H1 (cell line): ENCODE data around the gene PPCDC. TPM values are rescaled to one million over a fixed set of nuclear protein-coding genes. Genes with fewer than 3 reads are reported as not detected.

Source experiments
- CTCF ChIA-PET: fragments of 300-600 bp; sonication (Branson Sonifier 250); formaldehyde crosslinking; loops from one replicate; lab custom pipeline; 2021; ENCODE audit not compliant: partially characterized antibody; lab: Charles Lee
- POLR2A ChIA-PET: fragments of 300-600 bp; sonication (Branson Sonifier 250); formaldehyde crosslinking; loops from one replicate; lab custom pipeline; 2021; ENCODE audit warnings: inconsistent platforms; ENCODE audit not compliant: partially characterized antibody; lab: Charles Lee
- DNase-seq, 2 experiments: peaks; one replicate each; pipeline versions ENCODE4 v3.0.0 to v3.0.0-alpha.2; 2010 to 2022; ENCODE audit warnings: low spot score in 2 of 2, low read depth in 1 of 2, mixed read lengths in 1 of 2
- FAIRE-seq: peaks from 2 replicates; lab custom pipeline; 2011; peaks lifted over from hg19 to GRCh38; lab: Jason Lieb, UNC
- H2AFZ ChIP-seq: 2 replicates; pipeline ENCODE4 v1.8.1; 2012; ENCODE audit warnings: low read length, inconsistent platforms
- H2AK5ac ChIP-seq: 2 replicates; pipeline ENCODE4 v1.6.1; 2013; ENCODE audit warnings: low read depth, low read length
- H2BK120ac ChIP-seq: replicated peaks from 2 replicates; pipeline ENCODE3; 2013; ENCODE audit warnings: low read depth, low read length, inconsistent platforms
- H2BK12ac ChIP-seq: 2 replicates; pipeline ENCODE4 v1.6.1; 2013; ENCODE audit warnings: low read depth, low read length
- H2BK15ac ChIP-seq: 2 replicates; pipeline ENCODE4 v1.6.1; 2013; ENCODE audit warnings: low read length
- H2BK20ac ChIP-seq: 2 replicates; pipeline ENCODE4 v1.6.1; 2013; ENCODE audit warnings: low read length
- H2BK5ac ChIP-seq: 2 replicates; pipeline ENCODE4 v1.6.1; 2013; ENCODE audit warnings: low read depth, low read length
- H3K14ac ChIP-seq: 2 replicates; pipeline ENCODE4 v1.6.1; 2013; ENCODE audit warnings: inconsistent platforms; ENCODE audit not compliant: insufficient read length
- H3K18ac ChIP-seq: 2 replicates; pipeline ENCODE4 v1.6.1; 2013; ENCODE audit warnings: low read length; ENCODE audit errors: extremely low read depth
- H3K23ac ChIP-seq: 2 replicates; pipeline ENCODE4 v1.6.1; 2013; ENCODE audit warnings: inconsistent platforms; ENCODE audit not compliant: insufficient read length
- H3K23me2 ChIP-seq: 2 replicates; pipeline ENCODE4 v1.6.1; 2013; ENCODE audit warnings: low read depth, low read length
- H3K27ac ChIP-seq: 2 replicates; pipeline ENCODE4 v1.6.1; 2011; ENCODE audit warnings: low read depth, low read length, inconsistent platforms
- H3K27me3 ChIP-seq, 4 experiments: replicated peaks in 1 of 4; 1 replicate in 1 of 4; 2 replicates in 3 of 4; pipeline versions ENCODE4 v1.6.1 to v1.8.1; 2011 to 2013; ENCODE audit warnings: low read length in 3 of 4, mild to moderate bottlenecking in 3 of 4, inconsistent platforms in 2 of 4, mixed read lengths in 2 of 4, moderate library complexity in 1 of 4; ENCODE audit not compliant: control insufficient read depth in 3 of 4, insufficient read depth in 3 of 4; ENCODE audit errors: extremely low read depth in 1 of 4
- H3K36me3 ChIP-seq, 4 experiments: 2 replicates each; pipeline versions ENCODE4 v1.6.1 to v1.8.1; 2011 to 2013; ENCODE audit warnings: mild to moderate bottlenecking in 4 of 4, low read length in 3 of 4, moderate library complexity in 2 of 4, control low read depth in 1 of 4, inconsistent platforms in 1 of 4; ENCODE audit not compliant: insufficient read depth in 4 of 4, control insufficient read depth in 2 of 4
- H3K4ac ChIP-seq: replicated peaks from 2 replicates; pipeline ENCODE3; 2013; ENCODE audit warnings: low read length, low read depth, mixed read lengths, inconsistent platforms; ENCODE audit not compliant: insufficient read length
- H3K4me1 ChIP-seq, 4 experiments: replicated peaks in 1 of 4; 1 replicate in 1 of 4; 2 replicates in 3 of 4; pipeline versions ENCODE4 v1.6.1 to v1.8.1; 2011 to 2013; ENCODE audit warnings: low read length in 3 of 4, inconsistent platforms in 2 of 4, mixed read lengths in 1 of 4; ENCODE audit not compliant: insufficient read depth in 4 of 4, control insufficient read depth in 3 of 4
- H3K4me2 ChIP-seq, 2 experiments: 2 replicates each; pipeline versions ENCODE4 v1.6.1 to v1.8.1; 2011 to 2013; ENCODE audit warnings: low read depth in 2 of 2, low read length in 2 of 2, control low read depth in 1 of 2, inconsistent platforms in 1 of 2, mild to moderate bottlenecking in 1 of 2; ENCODE audit not compliant: insufficient read depth in 1 of 2
- H3K4me3 ChIP-seq, 4 experiments: fragments of 200-600, 300-600 bp in 1 of 4; sonication (generic), shearing (Covaris generic), sonication (Bioruptor Twin) in 1 of 4; 2 replicates each; pipeline versions ENCODE4 v1.5.1 to v1.8.1; 2011 to 2016; ENCODE audit warnings: low read length in 4 of 4, low read depth in 3 of 4, control low read depth in 2 of 4, inconsistent platforms in 2 of 4, mild to moderate bottlenecking in 2 of 4, mixed read lengths in 1 of 4, moderate library complexity in 1 of 4; ENCODE audit not compliant: insufficient read depth in 2 of 4; ENCODE audit errors: extremely low read depth in 1 of 4
- H3K56ac ChIP-seq: replicated peaks from 2 replicates; pipeline ENCODE3; 2013; ENCODE audit warnings: low read depth, mild to moderate bottlenecking, mixed read lengths, low read length, inconsistent platforms; ENCODE audit not compliant: insufficient read length
- H3K79me1 ChIP-seq: 2 replicates; pipeline ENCODE4 v1.6.1; 2013; ENCODE audit warnings: low read depth, low read length, control low read depth
- H3K79me2 ChIP-seq, 2 experiments: 2 replicates each; pipeline versions ENCODE4 v1.6.1 to v1.8.1; 2012 to 2013; ENCODE audit warnings: low read length in 2 of 2, mild to moderate bottlenecking in 2 of 2, inconsistent platforms in 1 of 2; ENCODE audit not compliant: insufficient read depth in 2 of 2, control insufficient read depth in 1 of 2
- H3K9ac ChIP-seq, 4 experiments: replicated peaks in 1 of 4; 1 replicate in 1 of 4; 2 replicates in 3 of 4; pipeline versions ENCODE4 v1.6.1 to v1.8.1; 2011 to 2013; ENCODE audit warnings: low read depth in 3 of 4, low read length in 3 of 4, control low read depth in 2 of 4, mild to moderate bottlenecking in 2 of 4, moderate library complexity in 2 of 4, inconsistent platforms in 1 of 4; ENCODE audit errors: extremely low read depth in 1 of 4
- H3K9me3 ChIP-seq, 2 experiments: 2 replicates each; pipeline versions ENCODE4 v1.6.1 to v1.8.1; 2012 to 2013; ENCODE audit warnings: mild to moderate bottlenecking in 2 of 2, moderate library complexity in 2 of 2, control low read depth in 1 of 2, inconsistent platforms in 1 of 2, low read depth in 1 of 2, low read length in 1 of 2, mixed read lengths in 1 of 2; ENCODE audit not compliant: insufficient read depth in 2 of 2
- H4K20me1 ChIP-seq, 2 experiments: replicated peaks in 1 of 2; 2 replicates each; pipeline versions ENCODE3 to v1.8.1; 2011 to 2013; ENCODE audit warnings: inconsistent platforms in 2 of 2, low read length in 2 of 2, mild to moderate bottlenecking in 1 of 2; ENCODE audit not compliant: insufficient read depth in 2 of 2, control insufficient read depth in 1 of 2
- H4K5ac ChIP-seq: 2 replicates; pipeline ENCODE4 v1.6.1; 2013; ENCODE audit warnings: low read length, low read depth, mixed read lengths, inconsistent platforms; ENCODE audit not compliant: insufficient read length
- H4K8ac ChIP-seq: 2 replicates; pipeline ENCODE4 v1.8.0; 2013; ENCODE audit warnings: mild to moderate bottlenecking, moderate library complexity, low read length, inconsistent platforms; ENCODE audit not compliant: insufficient read depth; ENCODE audit errors: extremely low read depth
- H4K91ac ChIP-seq: replicated peaks from 2 replicates; pipeline ENCODE3; 2013; ENCODE audit warnings: low read length, mixed read lengths, inconsistent platforms; ENCODE audit not compliant: insufficient read length
- ATF2 ChIP-seq: IDR thresholded peaks from 2 replicates; pipeline ENCODE4 v1.6.1; 2012; ENCODE audit warnings: low read length, inconsistent platforms
- ATF3 ChIP-seq: IDR thresholded peaks from 2 replicates; pipeline ENCODE4 v1.6.1; 2011; ENCODE audit warnings: low read depth, mild to moderate bottlenecking, low read length; ENCODE audit not compliant: insufficient read depth
- CHD1 ChIP-seq: IDR thresholded peaks from 2 replicates; pipeline ENCODE4 v1.6.1; 2012; ENCODE audit warnings: low read depth, low read length, improper control_type of control experiment
- CTBP2 ChIP-seq: IDR thresholded peaks from 2 replicates; pipeline ENCODE4 v1.7.0; 2011; ENCODE audit warnings: borderline replicate concordance, mild to moderate bottlenecking, moderate library complexity, mixed read lengths, low read length; ENCODE audit not compliant: insufficient read depth, insufficient read length
- GABPA ChIP-seq: IDR thresholded peaks from 2 replicates; pipeline ENCODE4 v1.6.1; 2011; ENCODE audit warnings: mild to moderate bottlenecking, low read length, moderate library complexity, borderline replicate concordance; ENCODE audit not compliant: insufficient read depth
- KDM4A ChIP-seq: IDR thresholded peaks from one replicate; pipeline ENCODE4 v1.7.1; 2012; ENCODE audit warnings: low read depth, mild to moderate bottlenecking, moderate library complexity, low read length, inconsistent platforms; ENCODE audit not compliant: severe bottlenecking
- NRF1 ChIP-seq: IDR thresholded peaks from 2 replicates; pipeline ENCODE4 v1.6.1; 2011; ENCODE audit warnings: mild to moderate bottlenecking, low read depth, low read length, improper control_type of control experiment
- POLR2A ChIP-seq, 2 experiments: IDR thresholded peaks; 1 replicate in 1 of 2; 2 replicates in 1 of 2; pipeline ENCODE4 v1.6.1; 2011; ENCODE audit warnings: low read depth in 2 of 2, low read length in 2 of 2, mild to moderate bottlenecking in 2 of 2; ENCODE audit errors: control extremely low read depth in 1 of 2
- RAD21 ChIP-seq, 2 experiments: IDR thresholded peaks in 1 of 2; conservative IDR thresholded peaks in 1 of 2; 2 replicates each; pipeline ENCODE4 v1.6.1; 2011; ENCODE audit warnings: low read depth in 2 of 2, low read length in 2 of 2, improper control_type of control experiment in 1 of 2, inconsistent platforms in 1 of 2, mild to moderate bottlenecking in 1 of 2, moderate library complexity in 1 of 2
- SRF ChIP-seq: IDR thresholded peaks from 2 replicates; pipeline ENCODE4 v1.6.1; 2011; ENCODE audit warnings: mild to moderate bottlenecking, low read depth, low read length, moderate library complexity
- YY1 ChIP-seq: IDR thresholded peaks from 2 replicates; pipeline ENCODE4 v1.6.1; 2011; ENCODE audit warnings: low read depth, mild to moderate bottlenecking, low read length
- WGBS, 2 experiments: shearing (Covaris generic) in 1 of 2; methylation state at CpG; one replicate each; pipeline versions ENCODE4 v1.1.6 to v1.1.7; 2013 to 2015; ENCODE audit warnings: low lambda C conversion rate in 2 of 2, mixed read lengths in 2 of 2, inconsistent platforms in 1 of 2, low coverage in 1 of 2, missing lambda C conversion rate in 1 of 2; ENCODE audit not compliant: insufficient replicate concordance in 2 of 2, insufficient coverage in 1 of 2, insufficient read length in 1 of 2; ENCODE audit errors: extremely low coverage in 1 of 2, missing lambda C conversion rate in 1 of 2; 5-methylcytosine and 5-hydroxymethylcytosine counted together
- polyA plus RNA-seq, 7 experiments: library from polyadenylated mRNA; depleted of rRNA in 3 of 7; stranded (reverse) in 5 of 7; unstranded in 2 of 7; fragments of >200 nt in 5 of 7; fragments of 200-250 nt in 2 of 7; gene quantifications; 1 replicate in 5 of 7; 2 replicates in 1 of 7; 4 replicates in 1 of 7; pipeline versions ENCODE4 v1.2.1 to v1.2.3, GENCODE V29; 2011 to 2013; ENCODE audit warnings: missing spikeins in 2 of 7, mixed read lengths in 2 of 7
- total RNA-seq: library from RNA; stranded (reverse); fragmentation: NEBNext Ultra II Directional; extraction: Animal tissue kit (Norgen Biotek cat#: 25700); gene quantifications from 2 replicates; pipeline ENCODE4 v1.2.1, GENCODE V29; 2021

Gene PPCDC
- total and polyA plus RNA-seq, 2 of the 8 experiments (the other 6 are each of a cell fraction or from before 2014, with no cell fraction given), result 11.3 to 29.7 TPM

GRCh38 chr15:75038231-75038630 is 14.8 kb downstream of the PPCDC start:
- H2BK120ac ChIP-seq, result no peak overlapping the region
- POLR2A ChIA-PET, result interaction anchor here (0.5 to 1.0 kb wide), 3 partner anchors 108 to 433 kb away, joined by 3 to 4 read pairs (median 3); no protein-coding TSS in a partner anchor
- no peaks in the 10 kb centered on the region for H3K36me3 ChIP-seq
- H3K27ac ChIP-seq, result no peak overlapping the region
- H3K18ac ChIP-seq, result no peak overlapping the region
- H3K4me3 ChIP-seq, result no peak overlapping the region
- H2BK20ac ChIP-seq, result no peak overlapping the region
- H3K23ac ChIP-seq, result no peak overlapping the region
- H3K23me2 ChIP-seq, result no peaks in the 10 kb centered on the region
- DNase-seq (no peak), FAIRE-seq (no peak)
- peaks cover 2 to 7% (median 3%) of the 10 kb centered on the region in 4 experiments; a peak in 6 of 7 replicates for H3K4me1 ChIP-seq
- CTCF ChIA-PET, result interaction anchor here (0.6 to 2.9 kb wide), 6 partner anchors 145 to 314 kb away, joined by 3 to 14 read pairs (median 8); partner anchors contain the start of gene C15orf39
- H3K4ac ChIP-seq, result no peak overlapping the region
- H4K5ac ChIP-seq, result no peak overlapping the region
- H4K20me1 ChIP-seq, result peaks cover 4 to 18% of the 10 kb centered on the region in 2 experiments
- H3K79me1 ChIP-seq, result no peaks in the 10 kb centered on the region; the same call in 1 of the 2 replicates
- peaks cover 0 to 3% of the 10 kb centered on the region in 2 experiments; a peak in 1 of 4 replicates for H3K79me2 ChIP-seq
- H2AK5ac ChIP-seq, result no peak overlapping the region
- no peak overlapping the region for H3K4me2 ChIP-seq
- no peak overlapping the region for H2BK12ac ChIP-seq
- no peaks in the 10 kb centered on the region for H3K9me3 ChIP-seq
- H3K27me3 ChIP-seq, result no peaks in the 10 kb centered on the region
- H4K91ac ChIP-seq, result no peak overlapping the region
- H3K9ac ChIP-seq, result no peak overlapping the region
- no peak overlapping the region for H2BK15ac ChIP-seq
- H3K14ac ChIP-seq, result no peak overlapping the region
- 92% methylated on average over 3 of the region's 3 CpGs; no CpG with 5 or more reads in 1 of the 2 experiments for WGBS, 2 experiments
- H2BK5ac ChIP-seq, result no peak overlapping the region
- H2AFZ ChIP-seq, result no peak overlapping the region
- no peak overlapping the region for H4K8ac ChIP-seq
- H3K56ac ChIP-seq, result no peak overlapping the region
- no peak for TF ChIP-seq RAD21 (IDR thresholded peaks at IDR 0.05 in 1 of 2, conservative IDR thresholded peaks at IDR 0.05 in 1 of 2; ENCODE audit: low read depth in 2 of 2, low read length in 2 of 2)
- TF ChIP-seq GABPA, result no peak
- no peak for TF ChIP-seq KDM4A
- no peak for TF ChIP-seq SRF
- no peak for TF ChIP-seq YY1
- no peak for TF ChIP-seq ATF3
- no peak for TF ChIP-seq NRF1
- no peak for TF ChIP-seq CHD1
- TF ChIP-seq POLR2A (IDR thresholded peaks at IDR 0.05; ENCODE audit: control extremely low read depth in 1 of 2, low read depth in 2 of 2, low read length in 2 of 2), result no peak
- no peak for TF ChIP-seq ATF2
- TF ChIP-seq CTBP2, result no peak
